Activated CD4-positive, alpha-beta T cell treated with anti-CD3 and anti-CD28 coated beads, Interleukin-2, amount 50 U/mL, for 1 hour (primary cell): ENCODE data around the gene NRG3.

ENCODE experiments used
- DNase-seq: peaks from one replicate; pipeline ENCODE4 v3.0.0-alpha.2; 2020

Gene NRG3

DNA sequence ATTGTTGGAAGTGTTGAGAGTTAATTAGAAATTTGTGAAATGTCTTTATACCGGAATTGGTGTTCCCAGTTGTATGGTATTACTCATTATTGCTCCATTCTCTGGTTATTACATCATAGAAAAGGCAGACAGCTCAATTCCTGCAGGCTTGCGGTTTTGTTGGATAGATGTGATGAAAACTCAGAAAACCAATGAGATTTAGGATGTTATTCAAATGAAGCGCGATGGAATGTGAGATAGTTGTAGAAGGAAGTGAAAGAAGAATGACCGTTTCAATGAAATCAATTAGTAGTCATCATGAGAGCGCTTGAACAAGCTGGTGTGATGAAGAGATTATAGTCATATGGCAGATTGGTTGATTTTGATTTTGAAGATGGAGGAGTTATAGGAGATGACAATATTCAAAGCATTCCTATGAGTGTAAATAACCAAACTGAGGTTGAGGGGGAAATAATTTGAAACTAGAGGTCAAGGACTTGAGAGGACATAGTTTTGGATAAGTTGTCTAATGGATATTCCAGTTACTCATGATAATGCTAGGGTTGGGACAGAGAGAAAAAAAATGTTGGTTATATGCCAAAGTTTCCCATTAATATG is 991.5 kb downstream of the NRG3 start:
- no peak for DNase-seq

DNA sequence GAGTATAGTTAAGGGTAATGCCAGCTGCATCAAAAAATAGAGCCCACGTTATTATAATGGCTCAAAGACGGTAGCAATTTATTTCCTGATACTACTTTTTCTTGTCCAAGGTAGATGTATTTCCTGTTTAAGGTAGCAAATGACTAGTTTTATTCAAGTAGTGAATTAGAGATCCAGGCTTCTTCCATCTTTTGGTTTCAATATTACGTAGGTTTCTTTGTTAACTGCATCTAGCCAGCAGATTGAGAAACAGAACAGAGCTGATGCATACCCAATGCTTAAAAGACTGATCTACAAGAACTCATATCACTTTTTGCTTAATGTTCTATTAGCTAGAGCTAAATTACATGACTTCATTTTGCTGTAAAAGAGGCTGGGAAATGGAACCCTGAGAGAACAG is 992.1 kb downstream of the NRG3 start:
- no peak for DNase-seq

DNA sequence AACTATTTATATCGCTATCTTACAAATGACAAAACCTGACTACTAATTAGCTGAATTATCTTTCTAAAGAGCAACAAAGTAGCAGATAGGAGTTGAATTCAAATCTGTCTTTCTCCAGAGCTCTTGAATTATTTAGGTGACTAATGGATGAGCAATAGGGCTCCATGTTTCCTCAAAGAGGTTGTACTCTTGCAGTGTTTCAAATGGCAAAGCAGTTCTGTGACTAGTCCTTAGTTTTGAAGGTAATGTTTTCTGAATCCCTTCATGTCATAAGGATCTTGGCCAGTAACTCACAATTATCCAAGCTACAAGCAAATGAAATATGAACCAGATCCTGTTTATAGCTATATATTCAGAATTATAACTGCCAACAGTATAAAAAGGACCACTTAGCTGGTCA is 999.7 kb downstream of the NRG3 start:
- DNase-seq: no peak

DNA sequence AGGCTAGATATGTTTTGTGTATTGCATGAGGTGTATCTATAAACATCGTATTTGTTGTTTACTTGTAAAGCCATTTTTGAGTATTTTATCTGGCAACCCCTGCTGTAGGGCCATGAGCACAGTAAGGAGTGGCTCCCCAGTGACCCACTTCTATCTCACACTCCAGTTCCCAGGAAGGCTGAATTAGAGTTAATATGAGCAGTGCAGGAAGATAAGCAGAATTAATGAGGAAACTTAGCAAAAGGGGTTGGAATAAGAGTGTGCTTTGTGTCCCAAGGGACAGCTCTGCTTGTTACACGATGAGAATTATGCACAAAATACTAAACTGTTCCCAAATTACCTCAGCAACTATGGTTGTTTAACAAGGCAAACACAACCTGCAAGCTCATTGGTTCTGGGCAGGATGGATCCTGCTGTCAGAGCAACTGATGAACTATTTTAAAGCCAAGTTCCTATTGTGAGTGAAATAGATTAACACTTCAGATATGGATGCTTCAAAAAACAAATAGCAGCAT is 1005.8 kb downstream of the NRG3 start:
- DNase-seq: no peak

DNA sequence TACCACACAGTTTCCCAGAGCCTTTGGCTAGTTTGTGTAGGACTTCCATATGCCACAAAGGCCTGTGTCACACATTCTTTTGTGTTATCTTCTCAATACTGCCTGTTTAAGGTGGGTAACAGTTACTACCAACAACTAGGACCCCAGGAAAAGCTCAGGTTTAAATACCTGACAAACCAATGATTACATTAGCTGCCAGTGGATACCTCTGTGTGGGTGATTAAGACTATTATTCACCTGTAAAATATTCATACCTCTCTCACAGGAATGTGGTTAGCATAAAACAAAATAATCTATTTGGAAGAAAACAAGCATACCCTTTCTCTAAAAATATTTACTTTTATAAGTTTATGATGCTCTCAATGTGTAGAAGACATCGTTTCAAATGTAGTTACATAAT is 1007.7 kb downstream of the NRG3 start:
- no peak for DNase-seq

DNA sequence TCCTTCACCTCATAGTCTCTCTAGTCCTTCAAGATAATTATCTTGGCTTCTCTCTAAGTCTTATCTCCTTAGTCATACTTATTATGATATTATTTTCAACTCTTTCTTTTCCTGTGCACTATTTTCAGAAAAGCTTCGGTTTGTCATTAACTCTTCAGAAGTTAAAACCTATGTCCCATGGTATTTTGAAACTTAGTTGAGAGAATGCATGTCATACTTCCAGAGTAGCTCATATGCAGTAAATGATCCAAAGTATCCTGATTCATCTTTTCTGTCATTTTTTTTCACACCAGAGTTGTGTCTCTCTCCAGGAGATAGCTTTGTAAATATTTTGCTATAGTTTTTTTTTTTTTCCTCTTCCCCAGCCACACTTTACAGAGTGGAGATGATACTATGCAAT is 1008.6 kb downstream of the NRG3 start:
- no peak for DNase-seq

DNA sequence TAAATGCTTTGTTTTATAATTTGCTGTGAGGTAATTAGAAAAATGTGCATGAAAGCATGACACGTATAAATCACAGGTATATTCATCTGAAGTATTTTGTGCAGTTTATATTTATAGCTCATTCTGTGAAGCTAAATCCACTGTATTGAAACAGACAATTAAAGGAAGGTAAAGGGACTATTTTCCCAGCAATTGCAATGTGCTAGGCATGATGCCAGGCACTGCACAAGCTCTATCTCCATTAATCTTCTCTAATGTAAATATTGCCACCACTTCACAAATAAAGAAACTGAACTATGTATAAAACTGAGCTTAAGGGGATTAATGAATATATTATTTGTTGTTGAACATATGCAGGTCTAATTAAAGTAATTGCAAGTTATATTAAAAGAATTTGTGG is 1012.5 kb downstream of the NRG3 start:
- no peak for DNase-seq

DNA sequence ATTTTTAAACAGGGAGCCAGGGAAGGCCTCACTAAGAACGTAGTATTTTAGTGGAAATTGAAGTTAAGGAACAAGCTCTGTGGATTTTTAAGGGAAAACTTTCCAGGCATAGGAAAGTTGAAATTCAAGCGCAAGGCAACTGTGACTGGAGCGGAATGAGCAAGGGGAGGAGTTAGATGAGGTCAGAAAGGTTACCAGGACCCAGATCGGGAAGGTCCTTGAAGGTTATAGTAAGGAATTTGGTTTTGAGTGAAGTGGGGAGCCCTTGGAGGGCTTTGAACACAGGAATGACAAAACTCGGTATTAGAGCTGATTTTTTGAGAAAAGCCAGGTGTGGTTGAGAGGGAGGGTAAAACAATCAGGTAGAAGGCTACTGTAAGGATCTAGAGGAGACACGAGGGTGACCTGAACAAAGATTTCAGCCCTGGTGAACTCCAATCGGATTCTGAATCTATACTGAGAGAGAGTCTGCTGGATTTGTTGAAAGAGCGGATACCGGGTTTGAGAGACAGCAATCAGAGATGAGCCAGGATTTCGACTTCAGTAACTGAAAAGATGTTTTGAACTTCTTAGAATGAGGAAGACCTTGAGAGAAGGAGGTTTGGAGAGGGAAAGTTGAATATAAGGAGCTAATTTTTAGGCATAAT is 1013.9 kb downstream of the NRG3 start:
- DNase-seq: no peak

DNA sequence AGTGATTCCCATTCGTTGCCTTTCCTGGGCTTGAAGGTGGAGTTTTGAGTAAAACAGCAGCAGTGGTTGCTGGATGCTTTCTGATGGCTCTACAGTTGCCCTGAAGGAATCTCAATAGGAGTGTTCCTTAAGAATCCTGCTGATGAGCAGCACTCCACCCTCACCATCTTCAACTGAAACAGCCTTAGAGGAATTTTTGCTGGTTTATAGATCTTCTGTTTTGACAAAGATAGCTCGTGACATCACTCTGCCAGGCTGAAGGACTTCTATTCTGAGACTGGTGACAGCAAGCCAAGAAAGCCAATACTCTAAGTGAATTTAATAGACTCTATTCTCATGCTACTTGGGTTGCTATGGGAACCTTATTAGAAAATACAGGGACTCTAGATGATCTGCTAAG is 1014.7 kb downstream of the NRG3 start:
- no peak for DNase-seq

DNA sequence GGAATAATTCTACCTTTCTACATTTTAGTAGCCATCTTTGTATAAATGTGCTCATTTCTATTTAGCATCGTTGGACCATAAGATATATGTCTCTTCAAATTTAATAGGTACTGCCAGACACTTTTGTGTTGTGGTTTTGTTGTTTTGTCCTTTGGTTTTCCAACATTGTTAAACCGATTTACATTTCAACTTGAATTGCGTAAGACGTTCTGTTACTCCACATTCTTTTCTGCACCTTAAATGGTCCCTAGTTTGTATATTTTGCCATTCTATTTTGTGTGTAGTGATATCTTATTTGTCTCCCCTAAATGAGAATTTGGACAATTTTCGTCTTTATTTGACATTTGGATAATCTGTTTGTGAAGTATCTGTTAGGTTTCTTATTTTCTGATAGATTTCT is 1015.6 kb downstream of the NRG3 start:
- no peak for DNase-seq

DNA sequence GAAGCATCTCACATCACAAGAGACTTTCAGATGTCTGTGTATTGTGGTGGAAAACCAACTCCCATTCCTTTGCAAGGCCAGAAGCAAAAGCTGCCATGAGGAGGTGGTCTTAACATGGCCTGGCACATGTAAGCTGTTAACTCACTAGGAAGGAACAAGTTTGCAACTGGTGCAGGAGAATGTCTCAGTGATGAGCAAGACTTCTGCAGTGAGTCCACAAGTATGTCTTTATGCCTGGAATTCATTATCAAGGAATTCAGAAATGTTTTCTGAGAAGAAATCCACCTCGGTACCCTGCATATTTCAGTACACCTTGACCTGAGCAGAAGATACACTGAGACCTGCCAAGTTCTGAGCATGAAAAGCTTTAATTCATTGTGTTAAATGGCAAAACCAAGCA is 1033.1 kb downstream of the NRG3 start:
- DNase-seq: no peak

DNA sequence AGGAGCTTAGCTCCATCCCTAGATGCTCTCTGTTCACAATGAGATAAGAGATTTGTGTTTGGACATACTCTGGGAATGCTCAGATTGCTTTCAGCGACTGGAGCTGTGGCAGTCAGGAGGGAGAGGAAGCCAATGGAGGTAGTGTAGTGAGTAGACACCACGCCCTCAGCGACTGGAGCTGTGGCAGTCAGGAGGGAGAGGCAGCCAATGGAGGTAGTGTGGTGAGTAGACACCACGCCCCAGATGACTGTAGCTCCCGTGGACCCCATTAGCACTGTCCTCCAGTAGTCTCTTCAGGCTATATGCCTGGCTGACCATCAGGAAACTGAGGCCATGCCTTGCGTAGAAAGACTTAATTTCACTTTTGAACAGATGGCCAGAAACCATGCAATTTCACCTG is 1033.8 kb downstream of the NRG3 start:
- no peak for DNase-seq

DNA sequence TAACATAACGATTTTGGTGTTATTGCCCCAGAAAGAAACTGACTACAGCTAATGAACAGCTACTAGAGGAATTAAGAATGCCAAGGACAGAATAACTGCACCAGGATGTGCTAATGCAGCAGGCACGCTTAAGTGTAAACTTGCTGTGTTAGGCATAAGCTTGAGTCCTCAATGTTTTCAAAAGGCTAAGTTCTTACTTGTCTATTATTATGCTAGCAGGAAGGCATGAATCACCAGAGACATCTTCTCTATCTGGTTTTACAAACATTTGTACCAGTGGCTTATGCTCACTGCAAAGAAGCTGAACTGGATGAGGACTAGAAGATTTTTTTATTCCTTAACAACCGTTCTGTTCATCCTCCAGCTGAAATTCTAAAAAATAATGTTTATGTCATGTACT is 1035.3 kb downstream of the NRG3 start:
- no peak for DNase-seq

DNA sequence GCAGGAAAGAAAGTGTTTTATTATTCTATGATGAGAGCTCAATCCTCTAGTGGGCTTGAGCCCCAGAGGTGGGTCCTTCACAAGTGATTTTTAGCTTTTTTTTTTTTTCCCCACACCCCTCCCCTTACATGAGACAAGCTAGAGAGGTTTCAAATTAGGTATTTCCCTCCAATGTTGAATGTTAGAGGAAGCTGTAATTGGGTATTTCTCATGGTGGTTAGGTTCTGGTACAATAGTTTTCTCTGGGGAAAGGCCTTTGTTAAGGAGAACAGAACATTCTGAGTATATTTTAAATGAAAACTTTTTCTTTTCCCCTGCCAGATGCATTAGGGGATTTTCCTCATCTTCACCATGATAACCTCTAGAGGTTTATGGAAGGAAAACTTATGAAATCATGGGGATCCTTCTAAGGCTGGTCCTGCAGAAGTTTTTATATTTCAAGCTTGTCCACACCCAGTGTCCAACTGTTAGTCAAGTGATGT is 1039.7 kb downstream of the NRG3 start:
- no peak for DNase-seq

DNA sequence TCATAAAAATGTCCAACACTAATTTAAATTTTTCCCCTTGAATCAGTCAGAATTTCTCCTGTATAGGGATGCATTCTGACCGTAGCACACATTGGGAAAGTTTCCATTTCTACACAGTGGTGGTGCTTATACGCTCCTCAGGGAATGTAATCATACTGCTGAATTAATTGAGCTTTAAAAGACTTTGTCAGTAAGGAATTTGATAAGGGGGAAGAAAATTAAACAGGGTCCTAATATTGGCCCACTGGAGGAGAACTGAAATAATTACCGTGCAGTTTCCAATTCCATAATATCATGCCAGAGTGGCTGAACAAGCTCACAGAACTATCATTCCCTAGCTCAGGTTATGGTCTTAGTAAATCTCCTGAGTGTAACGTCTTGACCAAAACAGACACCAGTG is 1041.9 kb downstream of the NRG3 start:
- no peak for DNase-seq

DNA sequence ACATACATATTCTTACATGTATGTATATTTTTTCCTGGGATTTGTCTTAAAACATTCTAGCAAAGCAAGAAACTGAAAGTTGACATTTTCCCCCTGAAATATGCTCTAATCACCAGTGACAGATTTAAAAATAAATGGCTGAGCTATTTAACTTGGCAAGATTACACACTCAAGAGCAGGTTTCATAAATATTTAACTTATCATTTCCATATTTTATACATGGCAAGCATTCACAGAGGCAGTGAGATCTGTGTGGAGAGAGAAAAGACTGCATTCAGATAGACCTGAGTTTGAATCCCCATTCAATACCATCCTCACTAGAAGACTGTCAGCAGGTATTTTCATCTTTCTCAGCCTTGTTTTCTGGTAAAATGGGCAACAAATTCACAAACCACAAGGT is 1043.0 kb downstream of the NRG3 start:
- DNase-seq: no peak

DNA sequence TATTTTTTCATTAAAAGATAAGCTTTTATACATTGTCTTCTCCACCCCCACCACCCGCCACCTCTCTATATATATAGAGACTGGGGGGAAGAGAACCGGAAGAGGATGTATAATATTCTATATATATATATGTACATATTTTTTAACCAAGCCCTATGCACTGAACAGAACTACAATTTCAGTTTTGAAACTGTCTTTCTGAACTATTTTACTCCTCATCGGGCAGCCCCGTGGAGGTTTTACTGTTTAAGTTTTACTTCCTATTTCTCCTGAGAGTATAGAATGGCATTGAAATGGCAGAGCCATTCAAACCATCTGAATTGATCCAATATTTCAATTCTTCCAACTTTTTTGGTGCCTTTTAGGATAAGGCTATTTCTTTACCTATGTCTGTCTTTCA is 1047.1 kb downstream of the NRG3 start:
- DNase-seq: no peak

DNA sequence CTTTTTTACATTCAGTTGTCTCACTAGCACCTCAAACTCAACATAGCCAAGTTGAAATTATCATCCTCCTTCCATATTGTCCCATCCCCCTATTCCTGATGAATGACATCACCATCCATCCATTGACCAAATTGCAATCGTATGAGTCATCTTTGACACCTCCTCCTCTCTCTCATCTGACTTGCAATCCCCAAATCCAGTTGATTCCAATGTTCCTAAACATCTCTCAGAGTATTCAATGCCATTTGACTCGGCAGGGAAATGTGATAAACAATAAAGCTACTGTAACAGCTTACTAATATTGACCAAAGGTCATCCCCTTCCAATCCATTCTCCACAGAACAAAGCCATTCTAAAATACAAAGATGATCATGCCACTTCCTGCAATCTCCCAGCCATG is 1047.8 kb downstream of the NRG3 start:
- no peak for DNase-seq

DNA sequence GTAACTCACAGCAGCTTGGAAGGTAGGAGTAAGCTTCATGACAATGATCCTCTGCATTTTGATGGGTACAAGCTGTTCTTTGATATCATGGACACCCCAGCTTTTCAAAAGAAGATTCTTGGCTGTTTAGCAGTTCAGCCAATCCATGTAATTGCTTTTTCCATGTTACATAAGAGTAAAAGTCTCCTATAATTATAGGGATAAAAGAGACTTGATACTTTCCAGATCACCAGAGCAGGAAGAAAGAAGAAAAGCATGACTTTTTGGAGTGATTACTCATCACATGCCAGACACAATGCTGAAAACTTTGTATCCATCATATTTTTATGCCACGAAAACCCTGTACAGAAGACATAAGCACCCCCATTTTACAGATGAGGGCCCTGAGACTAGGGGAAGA is 1049.7 kb downstream of the NRG3 start:
- no peak for DNase-seq

DNA sequence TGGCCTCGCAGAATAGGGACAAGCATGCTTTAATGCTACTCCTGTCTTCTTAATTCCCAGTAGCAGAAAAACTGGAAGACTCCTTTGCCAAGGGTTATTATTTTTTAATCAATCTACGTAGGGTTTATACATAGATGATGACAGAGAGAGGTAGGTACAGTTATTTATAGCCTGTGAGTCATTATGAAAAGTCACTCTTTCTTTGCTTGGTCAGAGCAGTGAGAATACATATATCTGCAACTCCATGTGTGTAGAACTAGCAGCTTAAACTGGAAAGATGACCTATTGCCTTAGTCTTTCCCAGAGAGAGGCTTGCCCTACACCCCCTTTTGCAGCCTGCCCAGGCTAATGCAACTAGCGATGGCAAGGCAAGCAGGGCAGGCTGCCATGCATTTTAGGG is 1050.6 kb downstream of the NRG3 start:
- no peak for DNase-seq

DNA sequence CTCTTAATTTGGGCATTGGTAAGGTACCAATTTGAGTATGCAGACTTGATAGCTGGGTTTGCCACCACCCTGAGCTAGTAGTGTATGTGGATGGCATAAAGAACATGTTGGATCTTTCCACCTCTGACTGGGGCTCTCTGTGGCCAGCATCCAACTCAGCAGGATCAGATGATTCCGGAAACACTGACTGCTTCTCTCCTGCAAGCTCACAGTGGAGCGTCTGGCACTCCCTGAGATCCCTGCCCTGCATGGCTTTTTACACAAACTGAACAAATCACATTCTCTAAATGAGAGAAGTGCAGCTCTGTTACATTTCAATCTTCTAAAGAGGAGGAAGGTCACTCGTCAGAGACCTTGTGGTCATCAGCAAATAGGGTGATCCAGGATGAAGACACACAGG is 1057.5 kb downstream of the NRG3 start:
- no peak for DNase-seq

DNA sequence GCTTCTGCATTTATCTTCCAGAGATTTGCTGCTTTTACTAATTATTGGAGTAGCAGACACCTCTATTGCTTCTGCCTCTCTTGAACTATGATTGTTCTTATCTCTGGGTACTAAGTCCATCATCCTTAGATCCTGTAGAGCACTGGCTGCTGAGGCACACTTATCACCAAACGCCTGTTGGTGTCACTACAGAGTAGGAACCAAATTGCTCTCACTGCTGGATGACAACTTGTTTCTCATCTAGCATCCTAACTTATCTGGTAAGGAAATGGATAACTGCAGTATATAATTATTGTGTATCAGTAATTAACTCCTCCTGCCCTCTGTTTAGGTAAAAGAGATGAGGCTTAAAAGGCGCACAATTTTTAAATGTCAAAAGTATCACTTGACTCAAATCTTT is 1059.4 kb downstream of the NRG3 start:
- DNase-seq: no peak

DNA sequence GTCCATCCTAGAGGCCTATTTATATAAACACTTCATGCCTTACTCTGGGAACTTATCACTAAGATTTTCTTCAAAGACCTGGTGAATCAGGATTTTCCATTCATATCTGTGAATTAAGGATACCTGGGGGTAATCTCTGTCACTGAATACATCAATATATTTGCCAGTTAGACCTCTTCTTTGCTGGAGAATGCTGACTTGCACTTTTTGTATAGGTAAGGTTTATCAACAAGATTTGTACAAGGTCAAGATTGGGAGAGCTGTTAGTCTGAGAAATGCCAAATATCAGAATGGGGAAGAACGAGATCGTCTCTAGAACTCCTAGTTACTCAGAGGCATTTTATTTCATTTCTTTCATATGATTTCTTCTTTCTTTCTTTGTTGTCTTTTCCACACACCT is 1060.0 kb downstream of the NRG3 start:
- DNase-seq: no peak

DNA sequence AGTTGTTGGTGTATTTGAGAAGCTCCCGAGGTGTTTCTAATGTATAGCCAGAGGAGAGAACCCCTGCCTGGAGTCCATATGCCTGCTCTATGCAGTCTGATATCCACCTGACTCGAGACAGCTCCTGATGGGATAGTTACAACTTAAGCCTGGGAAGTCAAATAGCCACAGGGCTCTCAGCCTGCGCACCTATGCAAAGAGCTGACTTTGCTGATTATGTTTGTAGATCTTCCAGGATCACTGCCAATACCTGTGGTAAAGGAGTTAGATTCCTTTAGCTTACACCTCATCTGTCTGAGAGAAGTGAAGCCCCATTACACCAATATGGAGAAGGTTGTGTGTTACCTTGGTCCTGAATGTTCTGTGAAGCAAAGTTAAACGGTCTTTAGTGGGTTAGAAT is 1063.3 kb downstream of the NRG3 start:
- DNase-seq: no peak
